A673 (cell line): ENCODE data around the gene RUNX2.

Experiments
- EZH2 ChIP-seq: fragments of 200-600 bp; sonication (generic); IDR thresholded peaks from 2 replicates; pipeline ENCODE4 v1.6.1; 2017; ENCODE audit warnings: borderline replicate concordance, low read depth, mild to moderate bottlenecking, mixed read lengths, antibody characterized with exemption, low read length; ENCODE audit not compliant: poor library complexity, severe bottlenecking
- TF ChIP-seq, protein P1 (sequence below): fragments of 300-800, 200-600 bp; sonication (generic); conservative IDR thresholded peaks from 2 replicates; pipeline ENCODE4 v1.5.1; 2017; ENCODE audit warnings: low read depth, mild to moderate bottlenecking, antibody characterized with exemption, low read length, moderate library complexity, mixed read lengths

DNA sequence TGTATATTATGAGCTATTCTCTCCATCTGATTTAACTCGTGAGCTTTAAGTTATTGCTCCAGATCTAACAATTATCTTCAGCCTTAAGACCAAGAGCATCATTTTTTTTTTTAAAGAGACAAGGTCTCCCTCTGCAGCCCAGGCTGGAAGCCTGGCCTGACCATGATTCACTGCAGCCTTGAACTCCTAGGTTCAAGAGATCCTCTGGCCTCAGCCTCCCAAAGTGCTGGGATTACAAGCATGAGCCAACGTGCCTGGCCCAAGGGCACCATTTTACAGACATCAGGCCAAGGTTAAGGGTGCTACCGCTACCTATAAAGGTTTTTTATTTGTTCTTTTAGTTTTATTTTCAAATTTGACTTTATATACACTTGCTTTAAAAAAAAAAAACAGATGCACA is 47.3 kb downstream of the RUNX2 start:
- TF ChIP-seq, protein P1, sequence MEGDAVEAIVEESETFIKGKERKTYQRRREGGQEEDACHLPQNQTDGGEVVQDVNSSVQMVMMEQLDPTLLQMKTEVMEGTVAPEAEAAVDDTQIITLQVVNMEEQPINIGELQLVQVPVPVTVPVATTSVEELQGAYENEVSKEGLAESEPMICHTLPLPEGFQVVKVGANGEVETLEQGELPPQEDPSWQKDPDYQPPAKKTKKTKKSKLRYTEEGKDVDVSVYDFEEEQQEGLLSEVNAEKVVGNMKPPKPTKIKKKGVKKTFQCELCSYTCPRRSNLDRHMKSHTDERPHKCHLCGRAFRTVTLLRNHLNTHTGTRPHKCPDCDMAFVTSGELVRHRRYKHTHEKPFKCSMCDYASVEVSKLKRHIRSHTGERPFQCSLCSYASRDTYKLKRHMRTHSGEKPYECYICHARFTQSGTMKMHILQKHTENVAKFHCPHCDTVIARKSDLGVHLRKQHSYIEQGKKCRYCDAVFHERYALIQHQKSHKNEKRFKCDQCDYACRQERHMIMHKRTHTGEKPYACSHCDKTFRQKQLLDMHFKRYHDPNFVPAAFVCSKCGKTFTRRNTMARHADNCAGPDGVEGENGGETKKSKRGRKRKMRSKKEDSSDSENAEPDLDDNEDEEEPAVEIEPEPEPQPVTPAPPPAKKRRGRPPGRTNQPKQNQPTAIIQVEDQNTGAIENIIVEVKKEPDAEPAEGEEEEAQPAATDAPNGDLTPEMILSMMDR: no peak
- TF ChIP-seq EZH2: no peak
